Measurements from ENCODE around the gene DIP2C.
A peak's percentile ranks its signal among the peaks of the same experiment; 100 is the strongest.
"Not testable (repeated sequence)": the region's sequence is repeated elsewhere in the genome, so short reads cannot be mapped to it uniquely, and the experiment has no call there.

Gene DIP2C

DNA sequence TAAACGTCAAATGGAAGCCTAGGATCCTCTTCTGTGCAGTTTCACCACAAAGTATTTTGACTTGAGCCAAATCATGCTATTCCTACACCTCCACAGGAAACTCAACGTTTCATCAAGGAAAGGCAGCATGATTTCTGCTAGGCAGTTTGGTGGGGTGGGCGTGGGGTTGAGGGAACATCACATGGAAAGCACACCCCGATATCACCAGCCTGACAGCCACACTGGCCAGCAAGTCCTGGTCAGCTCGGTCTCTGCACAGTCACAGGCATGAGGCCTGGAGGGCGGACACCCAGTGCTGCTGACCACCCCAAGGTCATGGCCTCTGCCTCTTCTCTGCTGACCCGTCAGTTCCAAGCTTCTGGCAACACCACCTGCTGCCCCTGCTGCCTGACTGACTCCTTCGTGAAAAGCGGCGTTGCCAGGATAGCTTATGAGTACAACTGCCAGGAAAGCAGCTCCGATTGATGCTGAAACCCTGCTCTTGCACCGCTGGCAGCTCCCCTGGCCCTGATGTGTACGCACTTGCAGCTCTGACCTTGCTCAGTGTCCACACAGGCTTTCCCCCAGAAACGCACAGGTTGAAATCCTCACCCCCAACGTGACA lies 171.5 kb downstream of the DIP2C start:
- in situ Hi-C loops (cut with MboI; ENCODE audit: low pct_unique_long_range_greater_than_20kb, low sequenced_read_pairs, unreplicated experiment), result loop anchor here (25.0 kb wide), 1 partner anchor 294 kb away; no protein-coding TSS in a partner anchor
- TF ChIP-seq, protein P1, sequence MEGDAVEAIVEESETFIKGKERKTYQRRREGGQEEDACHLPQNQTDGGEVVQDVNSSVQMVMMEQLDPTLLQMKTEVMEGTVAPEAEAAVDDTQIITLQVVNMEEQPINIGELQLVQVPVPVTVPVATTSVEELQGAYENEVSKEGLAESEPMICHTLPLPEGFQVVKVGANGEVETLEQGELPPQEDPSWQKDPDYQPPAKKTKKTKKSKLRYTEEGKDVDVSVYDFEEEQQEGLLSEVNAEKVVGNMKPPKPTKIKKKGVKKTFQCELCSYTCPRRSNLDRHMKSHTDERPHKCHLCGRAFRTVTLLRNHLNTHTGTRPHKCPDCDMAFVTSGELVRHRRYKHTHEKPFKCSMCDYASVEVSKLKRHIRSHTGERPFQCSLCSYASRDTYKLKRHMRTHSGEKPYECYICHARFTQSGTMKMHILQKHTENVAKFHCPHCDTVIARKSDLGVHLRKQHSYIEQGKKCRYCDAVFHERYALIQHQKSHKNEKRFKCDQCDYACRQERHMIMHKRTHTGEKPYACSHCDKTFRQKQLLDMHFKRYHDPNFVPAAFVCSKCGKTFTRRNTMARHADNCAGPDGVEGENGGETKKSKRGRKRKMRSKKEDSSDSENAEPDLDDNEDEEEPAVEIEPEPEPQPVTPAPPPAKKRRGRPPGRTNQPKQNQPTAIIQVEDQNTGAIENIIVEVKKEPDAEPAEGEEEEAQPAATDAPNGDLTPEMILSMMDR (IDR thresholded peaks at IDR 0.05; ENCODE audit: extremely low read depth, insufficient read depth, missing control alignments), result no peak
- DNase-seq (ENCODE audit: low spot score), result no peak

DNA sequence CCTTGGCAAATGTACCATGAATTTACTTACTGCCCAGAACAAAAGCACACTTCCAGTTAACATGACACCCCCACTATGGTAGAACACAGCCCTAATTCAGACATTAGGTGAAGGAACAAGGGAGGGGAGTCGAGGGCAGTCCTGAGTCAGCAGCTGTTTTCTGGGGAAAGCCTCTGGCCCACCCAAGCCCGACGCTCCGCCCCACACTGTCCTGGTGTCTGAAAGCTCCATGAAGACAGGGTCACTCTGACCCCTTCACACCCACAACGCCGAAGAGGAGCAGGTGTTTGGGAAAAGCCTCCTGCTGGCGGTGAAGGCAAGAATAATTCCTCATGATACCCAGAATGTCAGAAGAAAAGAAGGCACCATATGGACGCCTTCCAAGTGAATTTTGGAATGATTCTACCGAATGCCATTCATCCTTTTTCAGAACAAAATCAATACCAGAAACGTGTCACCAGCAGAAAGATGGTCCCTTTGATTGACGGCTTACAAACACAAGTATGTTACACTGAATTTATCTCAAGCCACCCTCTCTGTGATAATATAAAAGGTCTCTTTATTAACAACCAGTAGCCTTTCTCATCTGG lies 172.1 kb downstream of the DIP2C start:
- no peak for DNase-seq (ENCODE audit: low spot score)
- TF ChIP-seq, protein P1 (IDR thresholded peaks at IDR 0.05; ENCODE audit: extremely low read depth, insufficient read depth, missing control alignments), result no peak
- in situ Hi-C loops (cut with MboI; ENCODE audit: low pct_unique_long_range_greater_than_20kb, low sequenced_read_pairs, unreplicated experiment), result loop anchor here (25.0 kb wide), 1 partner anchor 295 kb away; no protein-coding TSS in a partner anchor

DNA sequence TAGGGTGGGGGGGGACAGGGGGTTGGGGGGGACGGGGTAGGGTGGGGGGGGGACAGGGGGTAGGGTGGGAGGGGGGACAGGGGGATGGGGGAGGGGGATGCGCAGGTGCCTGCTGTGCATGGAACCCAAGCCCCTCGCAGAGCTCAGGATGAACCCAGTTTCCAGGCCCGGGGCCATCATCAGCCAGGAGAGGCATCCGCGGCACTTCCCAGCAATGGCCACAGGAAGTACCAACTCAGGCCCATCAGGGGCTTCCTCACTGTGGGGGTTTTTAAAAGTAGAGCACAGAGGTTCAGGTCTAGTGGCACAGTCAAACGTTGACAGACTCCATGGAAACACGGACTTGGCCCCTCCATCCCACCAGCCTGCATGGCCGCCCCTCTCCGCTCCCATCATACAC lies 172.7 kb downstream of the DIP2C start:
- in situ Hi-C loops (cut with MboI; ENCODE audit: low pct_unique_long_range_greater_than_20kb, low sequenced_read_pairs, unreplicated experiment), result loop anchor here (25.0 kb wide), 1 partner anchor 296 kb away; no protein-coding TSS in a partner anchor
- TF ChIP-seq, protein P1 (IDR thresholded peaks at IDR 0.05; ENCODE audit: extremely low read depth, insufficient read depth, missing control alignments), result no peak
- DNase-seq (ENCODE audit: low spot score), result peak; percentile 54

DNA sequence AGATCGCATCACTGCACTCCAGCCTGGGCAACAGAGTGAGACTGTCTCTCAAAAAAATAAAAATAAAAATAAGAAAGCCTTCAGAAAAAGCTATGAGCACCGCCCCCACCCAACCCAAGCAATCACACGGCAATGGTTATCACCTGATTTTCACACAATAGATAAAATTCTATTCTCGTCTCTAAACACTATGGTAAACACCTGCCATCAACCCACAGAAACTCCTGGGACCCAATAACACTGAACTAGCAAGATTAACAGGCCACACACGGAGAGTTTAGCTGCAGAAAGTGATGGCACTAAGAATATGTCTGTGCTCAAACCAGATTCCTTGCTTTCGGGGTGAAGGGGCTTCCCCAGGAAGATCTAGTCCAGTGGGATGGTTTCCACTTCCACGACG lies 173.8 kb downstream of the DIP2C start:
- TF ChIP-seq, protein P1 (IDR thresholded peaks at IDR 0.05; ENCODE audit: extremely low read depth, insufficient read depth, missing control alignments), result no peak
- DNase-seq (ENCODE audit: low spot score), result peak; percentile 63
- in situ Hi-C loops (cut with MboI; ENCODE audit: low pct_unique_long_range_greater_than_20kb, low sequenced_read_pairs, unreplicated experiment), result loop anchor here (25.0 kb wide), 1 partner anchor 297 kb away; no protein-coding TSS in a partner anchor

DNA sequence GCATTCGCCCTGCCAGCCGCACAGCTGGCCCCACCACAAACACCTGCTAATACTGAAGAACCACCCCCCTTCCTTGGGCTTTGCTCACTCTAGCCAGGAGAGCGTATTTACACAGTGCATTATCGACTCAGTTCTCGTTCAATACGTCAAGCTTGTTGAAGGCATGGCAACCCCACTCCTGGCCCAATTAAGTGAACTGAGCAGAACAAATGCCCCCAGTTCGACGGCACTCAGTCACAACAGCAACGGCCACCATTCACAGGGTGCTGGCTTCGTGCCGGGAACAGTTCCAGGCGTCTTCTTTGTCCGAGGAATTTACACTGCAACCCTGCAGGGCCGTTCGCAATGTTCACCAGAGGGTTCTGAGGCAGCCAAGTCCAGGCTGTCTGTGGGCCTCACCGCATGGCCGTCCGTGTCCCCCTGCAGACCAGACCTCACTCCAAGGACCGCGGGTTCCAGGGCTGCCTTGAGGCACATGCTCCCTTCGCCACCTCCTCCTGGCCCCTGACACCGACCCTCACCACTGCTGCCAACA lies 175.3 kb downstream of the DIP2C start:
- in situ Hi-C loops (cut with MboI; ENCODE audit: low pct_unique_long_range_greater_than_20kb, low sequenced_read_pairs, unreplicated experiment), result loop anchor here (25.0 kb wide), 1 partner anchor 298 kb away; no protein-coding TSS in a partner anchor
- TF ChIP-seq, protein P1 (IDR thresholded peaks at IDR 0.05; ENCODE audit: extremely low read depth, insufficient read depth, missing control alignments), result no peak
- DNase-seq (ENCODE audit: low spot score), result no peak

DNA sequence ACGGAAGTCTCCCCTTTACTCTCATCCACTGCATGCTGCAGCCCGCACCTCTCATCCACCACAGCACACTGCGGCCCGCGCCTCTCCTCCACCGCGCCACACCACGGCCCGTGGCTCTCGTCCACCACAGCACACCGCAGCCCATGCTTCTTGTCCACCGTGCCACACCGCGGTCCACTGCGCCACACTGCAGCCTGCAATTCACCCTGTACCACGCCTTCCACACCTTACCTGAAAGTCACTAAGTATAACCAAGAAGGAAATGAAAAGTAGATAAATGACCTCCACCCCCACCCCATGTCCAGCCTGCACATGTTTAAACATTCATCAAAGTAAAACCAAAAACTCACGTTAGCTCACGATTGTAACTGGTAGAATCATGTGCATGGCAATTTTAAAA lies 176.1 kb downstream of the DIP2C start:
- DNase-seq (ENCODE audit: low spot score), result peak; percentile 49
- in situ Hi-C loops (cut with MboI; ENCODE audit: low pct_unique_long_range_greater_than_20kb, low sequenced_read_pairs, unreplicated experiment), result loop anchor here (25.0 kb wide), 1 partner anchor 299 kb away; no protein-coding TSS in a partner anchor
- TF ChIP-seq, protein P1 (IDR thresholded peaks at IDR 0.05; ENCODE audit: extremely low read depth, insufficient read depth, missing control alignments), result no peak

DNA sequence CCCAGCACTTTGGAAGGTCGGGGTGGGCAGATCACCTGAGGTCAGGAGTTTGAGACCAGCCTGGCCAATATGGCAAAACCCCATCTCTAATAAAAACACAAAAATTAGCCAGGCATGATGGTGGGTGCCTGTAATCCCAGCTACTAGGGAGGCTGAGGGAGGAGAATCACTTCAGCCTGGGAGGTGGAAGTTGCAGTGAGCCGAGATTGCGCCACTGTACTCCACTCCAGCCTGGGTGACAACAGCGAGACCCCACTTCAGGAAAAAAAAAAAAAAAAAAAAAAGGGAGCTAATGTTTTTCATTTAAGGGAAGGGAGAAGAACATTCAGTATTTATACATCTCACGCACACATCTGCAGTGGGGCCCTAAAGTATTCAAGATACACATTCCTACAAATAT lies 176.8 kb downstream of the DIP2C start:
- in situ Hi-C loops (cut with MboI; ENCODE audit: low pct_unique_long_range_greater_than_20kb, low sequenced_read_pairs, unreplicated experiment), result loop anchor here (25.0 kb wide), 1 partner anchor 300 kb away; no protein-coding TSS in a partner anchor
- not testable (repeated sequence) for DNase-seq (ENCODE audit: low spot score)
